ENCODE results near the gene ZDHHC21.

ZDHHC21 gene

DNA sequence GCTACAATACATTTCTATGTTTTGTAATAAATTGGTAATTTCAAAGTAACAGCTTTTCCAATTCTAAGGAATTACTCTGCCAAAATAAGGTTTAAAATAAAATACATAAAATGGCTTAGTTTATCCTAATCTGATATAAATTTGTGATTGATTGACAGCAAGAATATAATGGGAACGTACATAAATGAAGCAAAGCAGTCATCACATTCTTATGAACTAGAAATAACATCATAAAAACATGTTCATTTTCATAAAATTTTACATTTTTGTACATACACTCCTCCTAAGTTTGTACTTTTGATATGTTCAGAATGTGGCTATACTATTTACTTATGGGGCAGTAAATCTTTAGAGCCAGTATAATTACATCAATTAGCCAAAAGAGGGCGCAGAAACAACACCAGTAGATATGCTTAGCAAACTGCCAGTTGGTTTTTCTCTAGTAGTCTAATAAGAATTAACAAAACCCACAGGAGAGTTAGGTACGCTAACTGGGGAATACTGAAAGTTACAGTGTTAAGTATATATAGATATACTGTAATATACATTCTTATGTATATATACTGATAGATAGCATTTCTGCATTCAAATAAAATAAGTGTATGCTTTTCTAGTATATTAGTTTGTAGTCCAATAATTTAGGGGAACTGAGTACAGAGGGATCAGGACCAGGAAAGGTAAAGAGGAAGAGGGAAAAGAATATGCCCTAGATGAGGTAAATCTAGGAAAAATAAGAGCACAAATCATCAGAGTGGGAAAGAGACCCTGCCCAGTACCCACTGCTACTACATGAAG, 76.8 kb downstream of the ZDHHC21 start:
- DNase-seq (ENCODE audit: low spot score) = peak; percentile 71

- no peak for DNase-seq (ENCODE audit: low spot score)
Observed at GRCh38 chr9:14608540-14608939, 84.7 kb downstream of the ZDHHC21 start.

- DNase-seq (ENCODE audit: low spot score) = no peak
Observed at GRCh38 chr9:14597171-14597799, 95.9 kb downstream of the ZDHHC21 start.

DNA sequence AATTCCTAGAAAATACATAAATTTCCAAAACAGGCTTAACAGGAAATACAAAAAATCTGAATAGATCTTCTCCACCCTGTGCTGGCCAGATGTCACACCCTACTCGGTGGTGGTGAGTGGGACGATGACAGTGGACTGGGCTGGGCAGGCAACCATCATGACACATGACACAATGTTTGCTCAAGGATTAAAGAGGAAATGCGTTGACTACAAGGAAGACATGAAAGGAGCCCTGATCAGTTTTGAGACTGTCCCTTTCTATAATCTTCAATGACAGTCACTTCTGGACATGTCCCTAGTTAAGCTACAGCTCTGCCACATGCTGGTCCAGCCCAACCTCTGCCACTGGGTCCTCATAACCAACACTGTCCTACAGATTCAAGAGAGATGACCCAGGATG, 99.8 kb downstream of the ZDHHC21 start:
- no peak for DNase-seq (ENCODE audit: low spot score)

DNA sequence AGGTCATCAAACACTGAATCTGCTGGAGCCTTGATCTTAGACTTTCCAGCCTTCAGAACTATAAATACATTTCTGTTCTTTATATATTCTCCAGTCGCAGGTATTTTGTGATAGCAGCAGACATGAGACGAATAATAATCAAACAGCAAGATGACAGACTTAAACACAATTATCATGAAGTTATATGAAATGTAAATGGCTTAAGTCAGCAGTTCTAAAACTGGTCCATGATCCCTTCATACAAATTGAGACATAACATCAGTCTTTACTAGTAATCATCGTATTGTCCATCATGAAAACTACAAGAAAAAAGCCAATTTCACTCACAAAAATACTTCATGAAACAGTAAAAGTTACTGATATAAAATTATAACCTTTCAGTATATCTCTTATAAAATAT, 101.8 kb downstream of the ZDHHC21 start:
- no peak for DNase-seq (ENCODE audit: low spot score)

- no peak for DNase-seq (ENCODE audit: low spot score)
Observed at GRCh38 chr9:14585730-14586473, 107.3 kb downstream of the ZDHHC21 start.

- no peak for DNase-seq (ENCODE audit: low spot score)
Observed at GRCh38 chr9:14584571-14584970, 108.7 kb downstream of the ZDHHC21 start.

- DNase-seq (ENCODE audit: low spot score) = no peak
Observed at GRCh38 chr9:14578030-14578429, 115.2 kb downstream of the ZDHHC21 start.

DNA sequence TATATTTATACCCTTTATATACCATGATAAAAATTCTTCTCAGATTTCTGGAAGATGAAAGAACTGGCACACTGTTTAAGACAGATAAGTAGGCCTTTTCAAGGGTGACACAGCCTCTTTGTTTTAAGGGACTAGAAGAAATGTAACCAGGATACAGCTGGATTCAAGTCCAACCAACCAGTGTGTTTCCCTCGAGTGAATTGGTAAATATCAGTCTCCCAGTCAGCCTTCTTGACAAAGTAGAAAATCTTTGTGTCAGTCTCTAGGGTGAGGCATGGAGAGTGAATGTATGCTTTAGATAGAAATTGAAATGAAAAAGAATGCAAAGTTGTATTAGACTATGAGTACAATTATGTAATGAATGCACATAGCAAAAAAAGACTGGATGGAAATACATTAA, 119.1 kb downstream of the ZDHHC21 start:
- no peak for DNase-seq (ENCODE audit: low spot score)

DNA sequence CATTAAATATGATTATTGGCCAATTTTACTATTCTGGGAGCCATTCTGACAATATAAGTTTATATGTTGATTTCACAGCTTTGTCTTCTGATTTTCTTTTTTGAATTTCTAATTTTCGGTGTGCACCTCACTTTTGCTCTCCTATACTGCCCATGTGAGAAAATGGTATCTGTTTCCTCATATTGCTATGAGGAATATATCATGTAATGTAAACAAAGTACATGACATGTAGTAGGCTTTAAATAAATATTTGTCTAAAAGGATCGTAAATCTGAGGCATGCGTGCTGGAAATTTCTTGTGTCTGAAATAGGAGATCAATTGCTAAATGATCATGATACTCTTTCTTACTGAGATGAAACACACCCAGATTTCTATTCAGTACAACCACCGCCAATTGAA, 119.9 kb downstream of the ZDHHC21 start:
- no peak for DNase-seq (ENCODE audit: low spot score)

DNA sequence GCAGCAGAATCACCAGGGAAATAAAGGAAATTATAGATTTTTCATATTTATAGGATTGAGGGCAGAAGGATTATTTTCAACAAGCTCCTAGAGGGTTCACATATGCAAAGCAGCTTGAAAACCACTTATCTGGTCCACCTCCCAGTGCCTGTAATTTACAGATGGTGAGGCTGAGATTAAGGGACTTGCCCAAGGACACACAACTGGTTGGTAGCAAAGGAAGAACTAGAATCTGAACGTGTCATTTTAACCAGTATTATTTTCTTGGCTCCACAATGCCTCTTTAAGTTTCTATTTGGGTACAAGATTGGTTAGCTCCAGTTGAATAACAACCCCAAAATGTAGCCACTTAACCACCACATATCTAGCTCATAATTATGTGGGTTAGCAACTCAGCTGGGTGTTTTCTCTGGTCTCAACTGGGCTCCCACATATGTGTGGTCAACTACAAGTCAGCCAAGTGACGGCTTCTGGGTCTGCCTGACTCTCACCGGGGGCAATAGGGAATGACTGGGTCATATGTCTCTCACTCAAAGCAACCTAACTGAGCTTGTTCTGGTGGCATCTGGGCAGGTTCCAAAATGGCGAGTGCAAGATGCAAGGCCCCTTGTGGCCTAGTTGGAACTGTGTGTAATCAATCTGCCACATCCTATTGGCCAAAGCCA, 127.7 kb downstream of the ZDHHC21 start:
- no peak for DNase-seq (ENCODE audit: low spot score)

GRCh38 chr9:14563902-14564624, 129.2 kb downstream of the ZDHHC21 start:
- no peak for DNase-seq (ENCODE audit: low spot score)

DNA sequence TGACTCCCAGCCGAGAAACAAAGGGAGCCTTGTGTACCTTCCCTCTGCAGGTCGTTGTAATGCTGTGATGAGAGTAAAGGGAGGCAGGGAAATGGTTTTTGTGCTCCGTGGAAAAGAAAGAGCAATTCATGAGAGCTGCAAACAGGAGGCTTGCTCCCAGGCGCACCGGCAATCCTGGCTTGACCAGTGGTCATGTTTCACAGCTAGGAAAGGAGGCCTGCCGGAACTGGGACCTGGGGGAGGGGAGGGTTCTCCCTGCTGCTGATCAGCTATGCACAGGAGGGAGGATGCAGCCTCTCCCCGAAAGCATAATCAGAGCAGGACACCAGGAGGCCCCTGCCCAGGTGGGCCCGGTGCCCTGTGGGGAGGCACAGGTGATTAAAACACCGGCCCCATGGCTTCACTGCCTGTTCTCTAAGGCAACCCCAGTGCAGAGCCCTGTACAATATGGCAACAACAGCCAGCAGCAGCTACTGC, 131.3 kb downstream of the ZDHHC21 start:
- no peak for DNase-seq (ENCODE audit: low spot score)

Measured in pons (tissue), 1 donor.